Heart left ventricle (tissue), 16 donors: ENCODE measurements around the gene GSKIP. TPM values are rescaled to one million over a fixed set of nuclear protein-coding genes. Genes with fewer than 3 reads are reported as not detected.

Source experiments
- ATAC-seq, 4 donors: fragments of 200-7000 bp; cut with Tn5 transposase; one replicate each; pipeline ENCODE4 v1.9.1; 2020 to 2022; ENCODE audit warnings: moderate library complexity in 4 of 4, mild to moderate bottlenecking in 3 of 4, moderate number of reproducible peaks in 1 of 4
- DNase-seq, 5 donors: peaks; one replicate each; pipeline ENCODE4 v3.0.0-alpha.2; 2020
- H3K27ac ChIP-seq, 12 donors: fragments of 200-600 bp; sonication (generic) in 4 of 12; one replicate each; pipeline versions ENCODE4 v1.5.0 to v1.8.0; 2016 to 2022; ENCODE audit warnings: mild to moderate bottlenecking in 2 of 12
- H3K27me3 ChIP-seq, 9 donors: fragments of 200-600 bp; sonication (generic) in 2 of 9; one replicate each; pipeline versions ENCODE4 v1.5.1 to v1.8.0; 2016 to 2022; ENCODE audit warnings: mild to moderate bottlenecking in 3 of 9
- H3K36me3 ChIP-seq, 9 donors: fragments of 200-600 bp; sonication (generic) in 2 of 9; one replicate each; pipeline versions ENCODE4 v1.5.0 to v1.8.0; 2018 to 2022; ENCODE audit warnings: mild to moderate bottlenecking in 2 of 9
- H3K4me1 ChIP-seq, 12 donors: fragments of 200-600 bp; sonication (generic) in 4 of 12; one replicate each; pipeline versions ENCODE4 v1.5.0 to v1.8.0; 2016 to 2022; ENCODE audit warnings: mild to moderate bottlenecking in 3 of 12
- H3K4me3 ChIP-seq, 12 donors: fragments of 200-600 bp; sonication (generic) in 4 of 12; one replicate each; pipeline versions ENCODE4 v1.5.0 to v1.8.0; 2017 to 2022; ENCODE audit warnings: mild to moderate bottlenecking in 9 of 12, moderate library complexity in 4 of 12
- H3K9me3 ChIP-seq, 12 donors: fragments of 200-600 bp; sonication (generic) in 4 of 12; one replicate each; pipeline versions ENCODE4 v1.5.0 to v1.8.0; 2016 to 2022; ENCODE audit warnings: mild to moderate bottlenecking in 1 of 12
- CTCF ChIP-seq, 12 donors: fragments of 200-600 bp; sonication (generic) in 4 of 12; IDR thresholded peaks; one replicate each; pipeline versions ENCODE4 v1.5.0 to v1.8.0; 2018 to 2022; ENCODE audit warnings: antibody characterized with exemption in 12 of 12, mild to moderate bottlenecking in 5 of 12
- POLR2A ChIP-seq, 2 donors: fragments of 450-650 bp; IDR thresholded peaks; one replicate each; pipeline ENCODE4 v1.6.1; 2017; ENCODE audit warnings: antibody characterized with exemption in 2 of 2, mild to moderate bottlenecking in 2 of 2, moderate library complexity in 2 of 2
- WGBS, 4 donors: extraction: QIAGEN DNeasy Blood & Tissue Kit in 2 of 4; methylation state at CpG; one replicate each; pipeline versions ENCODE4 v1.1.5 to v1.1.7; 2013 to 2018; 5-methylcytosine and 5-hydroxymethylcytosine counted together
- intact Hi-C, 10 donors: fragments of 100-400 bp; cut with DNase I; formaldehyde crosslinking; loops; one replicate each; pipeline versions ENCODE4 v1.11.1 to v1.14.2; 2022
- polyA plus RNA-seq, 2 donors: library from polyadenylated mRNA; stranded (reverse); fragments of 200-250 nt; gene quantifications; one replicate each; pipeline ENCODE4 v1.2.3, GENCODE V29; 2013
- total RNA-seq, 9 donors: library from RNA; depleted of rRNA in 2 of 9; stranded (reverse); fragments of >200 nt in 2 of 9; fragmentation: NEBNext Ultra II Directional in 3 of 9; extraction: Animal tissue kit (Norgen Biotek cat#: 25700) in 3 of 9; gene quantifications; one replicate each; pipeline versions ENCODE4 v1.1.0 to v1.2.4, GENCODE V29; 2016 to 2023
- donor health status: ischemic (EF 13 %, LVEDD 7.1; RV severe dilation, severe dysfunction).
- donor health status: healthy with polysubstance abuse.
- donor health status: DM: no; HTN: yes; CAD: no.
- donor health status: DM: no; HTN: no; CAD: no.
- donor health status: ischemic (EF 25% LVEDD 6.9; RV normal size, moderate dysfunction).
- donor health status: ischemic (EF 25% LVEDD 5.7; RV mildly dilated, moderate dysfunction).
- donor health status: healthy.
- donor health status: DM: yes; HTN: yes; CAD: no.
- donor health status: ischemic (EF 35%, LVEDD 5.7; RV mildly dilated, moderate dysfunction).
- donor health status: nonischemic (EF 11% LVEDD 7.7; RV severe dilation, severe dysfunction).
- donor health status: DM: yes; HTN: yes; CAD: no.
- donor health status: PGD.
- donor health status: ischemic (EF 29% LVEDD 5.4; RV normal size, mild dysfunction).
- donor health status: nonischemic (EF 23%, LVEDD 6.1; RV moderate dilation, normal function).

Gene GSKIP
- total and polyA plus RNA-seq, 11 donors, result 4.6 to 19.9 (median 13.1) TPM

- Histone ChIP-seq H3K27me3 (no peaks in the 10 kb centered on the region), H3K27ac (no peak overlapping the region), H3K9me3 (peaks cover 0 to 3% (median 0%) of the 10 kb centered on the region in 12 donors), H3K4me3 (no peak overlapping the region), H3K4me1 (peaks cover 0 to 9% (median 0%) of the 10 kb centered on the region in 12 donors), H3K36me3 (peaks cover 0 to 11% (median 0%) of the 10 kb centered on the region in 9 donors)
- intact Hi-C loops, result no loop called here
- WGBS, 4 donors, result 88 to 91% (median 90%) methylated on average over 7 of the region's 7 CpGs
- DNase-seq, result no peak
- peak in 1 of 4 donors; percentile 34 for ATAC-seq
- TF ChIP-seq POLR2A (IDR thresholded peaks at IDR 0.05) (no peak), CTCF (IDR thresholded peaks at IDR 0.05) (no peak)
These were observed 13.8 kb upstream of the GSKIP start for GRCh38 chr14:96349286-96350075.

DNA sequence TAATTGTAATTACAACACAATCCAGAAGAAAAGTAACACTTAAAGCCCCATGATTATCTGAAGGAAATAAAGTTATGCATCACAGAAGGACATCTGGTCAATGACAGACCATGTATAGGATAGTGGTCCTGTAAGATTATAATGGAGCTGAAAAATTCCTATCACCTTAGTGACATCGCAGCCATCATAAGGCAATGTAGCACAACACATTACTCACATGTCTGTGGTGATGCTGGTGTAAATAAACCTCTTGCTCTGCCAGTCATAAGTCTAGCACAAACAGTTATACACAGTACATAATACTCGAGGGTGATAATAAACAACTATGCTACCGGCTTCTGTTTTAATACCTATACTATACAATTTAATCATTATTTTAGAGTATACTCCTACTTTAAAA is 11.3 kb upstream of the GSKIP start:
- H3K36me3 ChIP-seq, result no peaks in the 10 kb centered on the region

DNA sequence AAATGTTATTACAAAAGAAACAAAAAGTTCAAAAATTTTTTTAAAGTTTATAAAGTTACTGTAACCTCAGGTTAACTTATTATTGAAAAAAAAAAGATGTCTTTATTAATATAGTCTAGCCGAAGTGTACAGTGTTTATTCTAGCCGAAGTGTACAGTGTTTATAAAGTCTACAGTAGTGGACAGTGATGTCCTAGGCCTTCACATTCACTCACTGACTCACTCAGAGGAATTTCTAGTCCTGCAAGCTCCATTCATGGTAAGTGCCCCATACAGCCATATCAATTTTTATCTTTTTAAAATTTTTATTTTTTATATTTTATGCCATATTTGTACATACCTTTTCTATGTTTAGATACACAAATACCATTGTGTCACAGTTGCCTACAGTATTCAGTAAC is 10.6 kb upstream of the GSKIP start:
- intact Hi-C loops, result no loop called here
- ATAC-seq, result no peak
- DNase-seq, result no peak
- peaks cover 0 to 9% (median 0%) of the 10 kb centered on the region in 12 donors for H3K4me1 ChIP-seq
- no peak overlapping the region for H3K4me3 ChIP-seq
- H3K36me3 ChIP-seq, result no peaks in the 10 kb centered on the region
- peaks cover 0 to 3% (median 0%) of the 10 kb centered on the region in 12 donors for H3K9me3 ChIP-seq
- H3K27me3 ChIP-seq, result no peaks in the 10 kb centered on the region
- H3K27ac ChIP-seq, result no peak overlapping the region
- WGBS, 4 donors, result 83 to 88% (median 85%) methylated on average over 2 of the region's 2 CpGs
- TF ChIP-seq CTCF (IDR thresholded peaks at IDR 0.05), result no peak
- TF ChIP-seq POLR2A (IDR thresholded peaks at IDR 0.05), result no peak

More for the DNA sequence above, 11.3 kb upstream of the GSKIP start:
- ATAC-seq (no peak), DNase-seq (no peak)
- Histone ChIP-seq H3K4me1 (peaks cover 0 to 9% (median 0%) of the 10 kb centered on the region in 12 donors), H3K27ac (no peak overlapping the region), H3K27me3 (no peaks in the 10 kb centered on the region), H3K9me3 (peaks cover 0 to 3% (median 0%) of the 10 kb centered on the region in 12 donors), H3K4me3 (no peak overlapping the region)
- WGBS, 4 donors, result 91 to 94% (median 93%) methylated on average over 3 of the region's 3 CpGs
- intact Hi-C loops, result no loop called here
- no peak for TF ChIP-seq CTCF (IDR thresholded peaks at IDR 0.05)
- TF ChIP-seq POLR2A (IDR thresholded peaks at IDR 0.05), result no peak

DNA sequence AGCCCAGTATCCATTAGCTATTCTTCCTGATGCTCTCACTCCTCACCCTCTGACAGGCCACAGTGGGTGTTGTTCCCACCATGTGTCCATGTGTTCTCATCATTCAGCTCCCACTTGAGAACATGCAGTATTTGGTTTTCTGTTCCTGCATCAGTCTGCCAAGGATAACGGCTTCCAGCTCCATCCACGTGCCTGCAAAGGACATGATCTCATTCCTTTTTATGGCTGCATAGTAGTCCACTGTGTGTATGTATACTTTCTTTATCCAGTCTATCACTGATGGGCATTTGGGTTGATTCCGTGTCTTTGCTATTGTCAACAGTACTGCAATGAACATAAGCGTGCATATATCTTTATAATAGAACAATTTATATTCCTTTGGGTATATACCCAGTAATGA is 9.1 kb upstream of the GSKIP start:
- H3K36me3 ChIP-seq, result no peaks in the 10 kb centered on the region
- WGBS, 4 donors, result 91 to 95% (median 93%) methylated on average over 4 of the region's 4 CpGs

More for the DNA sequence above, 9.1 kb upstream of the GSKIP start:
- no peak overlapping the region for H3K4me3 ChIP-seq
- no peak for TF ChIP-seq POLR2A (IDR thresholded peaks at IDR 0.05)
- ATAC-seq, result no peak
- no peaks in the 10 kb centered on the region for H3K27me3 ChIP-seq
- intact Hi-C loops, result no loop called here
- H3K9me3 ChIP-seq, result peaks cover 0 to 3% (median 0%) of the 10 kb centered on the region in 12 donors
- no peak for DNase-seq
- H3K27ac ChIP-seq, result no peak overlapping the region
- peaks cover 0 to 6% (median 0%) of the 10 kb centered on the region in 12 donors for H3K4me1 ChIP-seq
